GM21737 (cell line): ENCODE results near the gene KPNA2.
"Not testable (repeated sequence)": the region's sequence is repeated elsewhere in the genome, so short reads cannot be mapped to it uniquely, and the experiment has no call there.

Source experiments
- ATAC-seq: cut with Tn5 transposase; IDR thresholded peaks from one replicate; pipeline ENCODE4 v1.9.1; 2021; ENCODE audit warnings: mild to moderate bottlenecking, moderate library complexity; ENCODE audit not compliant: unreplicated experiment

Gene KPNA2

DNA sequence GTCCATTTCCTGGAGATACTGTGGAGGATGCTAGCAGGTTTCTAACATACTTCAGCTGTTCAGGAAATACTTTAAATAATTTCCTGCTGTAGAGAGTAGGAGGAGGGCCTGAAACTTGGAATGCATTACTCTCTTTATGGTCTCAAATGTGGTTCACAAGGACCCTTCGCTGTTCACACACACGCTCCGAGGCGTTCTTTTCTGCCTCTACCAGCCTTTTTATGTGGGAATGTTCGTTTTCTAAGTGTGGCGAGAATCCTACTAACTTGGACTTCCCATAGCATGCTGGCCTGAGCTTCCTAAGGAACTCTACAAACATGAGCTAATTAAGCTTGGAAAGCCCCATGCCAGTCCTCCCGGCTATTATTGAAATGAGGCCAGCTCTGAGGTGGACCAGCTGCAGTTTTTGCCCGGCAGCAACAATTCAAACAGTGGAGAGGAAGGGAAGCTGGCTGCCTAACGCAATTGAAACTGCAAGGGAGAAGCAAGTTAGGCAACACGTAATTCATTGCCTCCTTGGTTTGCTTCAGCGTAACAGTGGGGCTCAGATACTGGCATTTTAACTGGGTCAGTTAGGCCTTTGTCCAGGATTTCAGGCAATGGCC, 18.9 kb downstream of the KPNA2 start:
- ATAC-seq: no peak

GRCh38 chr17:68057531-68057952, 22.0 kb downstream of the KPNA2 start:
- ATAC-seq: no peak

DNA sequence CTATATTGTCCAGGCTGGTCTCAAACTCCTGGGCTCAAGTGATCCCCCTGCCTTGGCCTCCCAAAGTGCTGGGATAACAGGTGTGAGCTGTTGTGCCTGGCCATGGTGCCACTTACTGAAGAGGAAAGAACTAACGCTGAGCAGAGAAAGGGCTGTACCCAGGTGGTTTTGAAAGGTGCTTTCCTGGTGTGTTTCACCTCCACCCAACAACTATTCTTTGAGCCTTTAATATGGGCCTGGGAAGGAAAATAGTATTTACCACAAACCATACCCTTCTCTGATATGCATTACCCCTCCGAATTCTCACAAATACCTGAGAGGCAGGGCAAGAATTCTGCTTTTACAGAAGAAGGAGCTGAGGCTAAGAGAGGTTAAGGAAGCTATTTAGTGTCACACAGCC, 24.8 kb downstream of the KPNA2 start:
- no peak for ATAC-seq

- ATAC-seq: no peak
Observed at GRCh38 chr17:68061512-68062313, 26.2 kb downstream of the KPNA2 start.

- ATAC-seq: not testable (repeated sequence)
Observed at GRCh38 chr17:68065366-68065765, 29.8 kb downstream of the KPNA2 start.

GRCh38 chr17:68068512-68068911, 33.0 kb downstream of the KPNA2 start:
- not testable (repeated sequence) for ATAC-seq

DNA sequence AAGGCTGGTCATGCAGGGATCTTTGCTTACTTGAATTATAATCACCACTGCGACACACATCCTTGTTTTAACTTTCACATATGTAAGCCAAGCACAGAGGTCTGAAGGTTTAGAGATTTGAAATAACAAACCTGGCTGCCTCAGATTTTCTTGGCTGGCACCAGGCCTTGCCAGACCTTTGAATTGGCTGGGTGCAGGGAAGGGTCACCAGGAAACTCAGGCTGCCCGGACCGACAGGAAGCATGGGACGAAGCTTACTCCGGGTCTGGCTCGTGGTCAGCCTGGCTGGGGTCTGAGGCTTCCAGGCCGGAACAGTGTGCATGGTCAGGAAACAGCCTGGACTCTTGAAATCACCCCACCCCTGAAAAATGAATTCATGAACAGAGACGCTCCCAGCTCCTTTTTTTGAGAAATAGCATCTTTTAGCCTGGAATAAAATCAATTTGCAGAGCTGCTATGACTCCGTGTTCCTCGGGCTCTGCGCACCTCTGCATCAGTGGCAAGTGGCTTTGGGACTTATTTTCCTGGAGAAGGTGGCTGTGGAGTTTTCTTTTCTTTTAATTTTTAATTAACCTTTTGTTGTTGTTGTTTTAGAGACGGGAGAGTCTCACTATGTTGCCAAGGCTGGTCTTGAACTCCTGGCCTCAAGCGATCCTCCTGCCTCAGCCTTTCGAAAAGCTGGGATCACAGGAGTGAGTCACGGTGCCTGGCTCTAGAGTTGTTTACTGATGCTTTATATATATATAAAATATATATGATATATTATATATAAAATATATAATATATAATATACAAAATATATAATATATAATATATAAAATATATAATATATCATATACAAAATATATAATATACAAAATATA, 35.3 kb downstream of the KPNA2 start:
- ATAC-seq: not testable (repeated sequence)

DNA sequence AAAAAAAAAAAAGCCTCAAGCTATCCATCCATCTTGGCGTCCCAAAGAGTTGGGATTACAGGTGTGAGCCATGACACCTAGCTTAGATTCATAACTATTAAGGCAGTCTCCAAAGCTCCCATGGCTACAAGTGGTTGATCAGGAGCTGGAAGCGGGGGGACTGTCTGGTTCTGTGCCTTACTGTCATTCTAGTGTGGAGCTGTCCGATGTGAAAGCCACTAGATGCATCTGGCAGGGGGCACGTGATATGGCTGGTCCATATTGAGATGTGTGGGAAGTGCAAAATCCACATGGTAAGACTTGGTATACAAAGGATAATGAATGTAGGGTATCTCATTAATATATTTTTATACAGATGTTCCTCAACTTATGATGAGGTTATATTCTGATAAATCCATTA, 38.7 kb downstream of the KPNA2 start:
- ATAC-seq: no peak

GRCh38 chr17:68075953-68076607, 40.5 kb downstream of the KPNA2 start:
- ATAC-seq: not testable (repeated sequence)

GRCh38 chr17:68077498-68077897, 42.0 kb downstream of the KPNA2 start:
- not testable (repeated sequence) for ATAC-seq

- ATAC-seq: no peak
Observed at GRCh38 chr17:68080411-68081150, 45.0 kb downstream of the KPNA2 start.

DNA sequence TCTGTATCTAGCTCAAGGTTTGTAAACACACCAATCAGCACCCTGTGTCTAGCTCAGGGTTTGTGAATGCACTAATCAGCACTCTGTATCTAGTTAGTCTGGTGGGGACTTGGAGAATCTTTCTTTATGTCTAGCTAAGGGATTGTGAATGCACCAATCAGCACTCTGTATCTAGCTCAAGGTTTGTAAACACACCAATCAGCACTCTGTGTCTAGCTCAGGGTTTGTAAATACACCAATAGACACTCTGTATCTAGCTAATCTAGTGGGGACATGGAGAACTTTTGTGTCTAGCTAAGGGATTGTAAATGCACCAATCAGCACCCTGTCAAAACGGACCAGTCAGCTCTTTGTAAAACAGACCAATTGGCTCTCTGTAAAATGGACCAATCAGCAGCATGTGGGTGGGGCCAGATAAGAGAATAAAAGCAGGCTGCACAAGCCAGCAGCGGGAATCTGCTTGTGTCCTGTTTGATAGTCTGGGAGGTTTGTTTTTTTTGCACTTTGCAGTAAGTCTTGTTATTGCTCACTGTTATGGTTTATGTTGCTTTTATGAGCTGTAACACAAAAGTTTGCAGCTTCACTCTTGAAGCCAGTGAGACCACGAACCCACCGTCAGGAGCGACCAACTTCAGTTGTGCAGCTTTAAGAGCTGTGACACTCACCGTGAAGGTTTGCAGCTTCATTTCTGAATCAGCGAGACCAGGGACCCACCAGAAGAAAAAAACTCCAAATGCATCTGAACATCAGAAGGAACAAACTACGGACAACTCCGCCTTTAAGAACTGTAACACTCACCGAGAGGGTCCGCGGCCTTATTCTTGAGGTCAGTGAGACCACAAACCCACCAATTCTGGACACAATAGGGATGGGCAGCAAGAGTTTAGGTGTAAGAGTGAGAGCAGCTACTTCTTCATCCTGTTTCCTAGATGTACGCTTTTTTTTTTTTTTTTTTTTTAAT, 46.0 kb downstream of the KPNA2 start:
- ATAC-seq: not testable (repeated sequence)

- ATAC-seq: no peak
Observed at GRCh38 chr17:68085771-68086381, 50.3 kb downstream of the KPNA2 start.

DNA sequence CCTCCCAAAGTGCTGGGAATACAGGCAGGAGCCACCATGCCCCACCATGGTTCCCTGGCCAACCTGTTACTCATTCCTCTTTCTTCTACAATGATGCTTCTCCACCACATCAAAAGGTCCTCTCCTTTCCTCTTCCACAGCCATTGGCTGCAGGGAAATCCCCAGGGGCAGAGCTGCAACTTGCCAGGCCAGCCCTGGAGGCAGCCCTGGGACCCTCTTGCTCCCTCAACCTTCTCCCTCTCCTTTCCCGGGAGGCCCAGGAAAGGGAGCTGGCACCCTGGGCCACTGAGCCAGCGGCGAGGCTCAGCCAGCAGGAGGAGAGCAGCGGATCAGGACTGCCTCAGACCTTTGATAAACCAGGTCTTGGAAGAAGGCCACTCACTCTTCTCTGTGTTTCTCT, 51.1 kb downstream of the KPNA2 start:
- not testable (repeated sequence) for ATAC-seq

DNA sequence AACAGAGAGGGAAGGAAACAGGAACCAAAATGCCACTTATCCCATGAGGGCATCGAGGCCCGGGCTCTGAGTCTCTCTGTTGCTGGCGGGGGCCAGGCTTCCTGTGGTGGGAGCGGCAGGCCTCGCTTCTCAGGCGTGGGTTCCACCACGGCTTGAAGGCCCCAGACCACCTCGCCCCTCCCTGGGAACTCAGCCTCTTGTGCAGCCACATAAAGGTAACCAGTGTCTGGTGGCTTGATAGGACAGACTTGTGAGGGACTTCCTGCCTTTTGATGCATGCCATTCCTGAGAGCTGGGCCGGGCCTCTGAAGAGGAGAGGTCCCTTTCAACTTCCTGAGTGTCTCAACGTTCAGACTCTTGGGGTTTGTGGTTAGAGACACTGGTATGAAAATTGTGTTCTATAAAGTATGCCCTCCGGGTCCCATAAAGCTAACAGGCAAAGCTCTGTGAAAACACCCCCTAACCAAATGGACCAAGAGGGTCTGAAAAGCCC, 51.6 kb downstream of the KPNA2 start:
- peak; percentile 70 for ATAC-seq

- ATAC-seq: no peak
Observed at GRCh38 chr17:68087851-68088250, 52.3 kb downstream of the KPNA2 start.

DNA sequence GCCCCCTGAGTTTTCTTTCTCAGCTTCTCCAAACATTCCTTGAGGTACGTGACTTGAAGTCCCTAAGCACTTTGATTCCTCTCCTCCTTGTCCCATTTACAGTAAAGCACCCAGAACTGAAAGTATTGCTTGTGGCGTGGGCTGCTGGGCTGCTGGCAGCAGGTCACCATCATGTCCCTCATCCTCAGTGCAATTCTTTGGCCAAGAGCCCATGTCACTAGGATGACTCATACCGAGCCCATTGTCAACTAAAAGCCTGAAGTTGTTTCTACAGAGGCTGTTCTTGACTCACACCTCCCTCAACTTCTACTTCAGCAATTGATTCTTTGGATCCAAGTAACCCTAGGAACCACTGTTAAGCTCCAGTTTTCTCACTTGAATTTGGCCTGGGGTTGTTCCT, 54.3 kb downstream of the KPNA2 start:
- no peak for ATAC-seq

- no peak for ATAC-seq
Observed at GRCh38 chr17:68094481-68095078, 59.0 kb downstream of the KPNA2 start.
